Endothelial cell of umbilical vein (primary cell): Measurements from ENCODE around the gene SPAG5.

Experiments
- EZH2 ChIP-seq: IDR thresholded peaks from 2 replicates; pipeline ENCODE4 v1.6.1; 2012; ENCODE audit warnings: borderline replicate concordance, low read depth, mild to moderate bottlenecking, moderate library complexity, low read length, inconsistent platforms; ENCODE audit not compliant: severe bottlenecking
- TF ChIP-seq, protein P1 (sequence below), 2 donors: IDR thresholded peaks; 1 replicate in 1 of 2; 2 replicates in 1 of 2; pipeline ENCODE4 v1.5.1; 2011; ENCODE audit warnings: low read length in 2 of 2, mild to moderate bottlenecking in 2 of 2, moderate library complexity in 2 of 2, control low read depth in 1 of 2, inconsistent platforms in 1 of 2, low read depth in 1 of 2; ENCODE audit not compliant: insufficient read depth in 1 of 2; ENCODE audit errors: extremely low read depth in 1 of 2

DNA sequence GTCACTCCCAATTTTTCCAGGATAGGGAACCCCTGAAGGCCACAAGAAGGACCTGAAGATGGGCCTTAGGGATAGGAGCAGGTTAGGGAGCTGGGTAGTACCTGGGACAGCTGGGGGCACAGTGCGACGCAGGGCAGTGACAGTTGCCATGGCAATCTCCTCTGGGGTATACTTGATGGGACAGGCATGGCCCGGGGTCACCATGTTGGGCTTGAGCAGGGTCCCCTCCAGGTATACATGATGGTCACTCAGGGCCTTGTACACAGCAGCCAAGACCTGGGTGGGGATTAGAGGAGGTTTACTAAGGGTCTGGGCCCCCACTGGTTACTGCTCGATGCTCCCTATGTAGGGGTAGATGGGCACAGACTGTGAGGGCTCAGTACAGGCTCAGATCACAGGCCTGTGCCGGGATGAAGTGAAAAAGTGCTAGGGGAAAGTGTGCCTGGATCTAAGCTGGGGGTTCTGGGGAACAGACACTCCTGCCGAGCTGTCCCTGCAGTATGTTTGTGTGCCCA, 24.8 kb downstream of the SPAG5 start:
- TF ChIP-seq, protein P1, sequence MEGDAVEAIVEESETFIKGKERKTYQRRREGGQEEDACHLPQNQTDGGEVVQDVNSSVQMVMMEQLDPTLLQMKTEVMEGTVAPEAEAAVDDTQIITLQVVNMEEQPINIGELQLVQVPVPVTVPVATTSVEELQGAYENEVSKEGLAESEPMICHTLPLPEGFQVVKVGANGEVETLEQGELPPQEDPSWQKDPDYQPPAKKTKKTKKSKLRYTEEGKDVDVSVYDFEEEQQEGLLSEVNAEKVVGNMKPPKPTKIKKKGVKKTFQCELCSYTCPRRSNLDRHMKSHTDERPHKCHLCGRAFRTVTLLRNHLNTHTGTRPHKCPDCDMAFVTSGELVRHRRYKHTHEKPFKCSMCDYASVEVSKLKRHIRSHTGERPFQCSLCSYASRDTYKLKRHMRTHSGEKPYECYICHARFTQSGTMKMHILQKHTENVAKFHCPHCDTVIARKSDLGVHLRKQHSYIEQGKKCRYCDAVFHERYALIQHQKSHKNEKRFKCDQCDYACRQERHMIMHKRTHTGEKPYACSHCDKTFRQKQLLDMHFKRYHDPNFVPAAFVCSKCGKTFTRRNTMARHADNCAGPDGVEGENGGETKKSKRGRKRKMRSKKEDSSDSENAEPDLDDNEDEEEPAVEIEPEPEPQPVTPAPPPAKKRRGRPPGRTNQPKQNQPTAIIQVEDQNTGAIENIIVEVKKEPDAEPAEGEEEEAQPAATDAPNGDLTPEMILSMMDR (IDR thresholded peaks at IDR 0.05; ENCODE audit: extremely low read depth in 1 of 2, insufficient read depth in 1 of 2, low read depth in 1 of 2, low read length in 2 of 2), result no peak
- no peak for TF ChIP-seq EZH2
